HL-60 (cell line): ENCODE data around the gene JAM2.

Experiments used
- DNase-seq, 2 experiments: peaks; one replicate each; pipeline ENCODE4 v3.0.0-alpha.2; 2010 to 2020; ENCODE audit warnings: low read depth in 1 of 2, low spot score in 1 of 2
- H3K27ac ChIP-seq: fragments of 250-450 bp; sonication (Bioruptor Pico); replicated peaks from 2 replicates; pipeline ENCODE4 v1.5.1; 2020; ENCODE audit warnings: mild to moderate bottlenecking, moderate library complexity
- H3K27me3 ChIP-seq: fragments of 250-450 bp; sonication (Bioruptor Pico); 2 replicates; pipeline ENCODE4 v1.5.1; 2021; ENCODE audit warnings: mild to moderate bottlenecking, moderate library complexity; ENCODE audit not compliant: insufficient read depth, poor library complexity, severe bottlenecking
- H3K4me3 ChIP-seq: replicated peaks from 2 replicates; pipeline ENCODE4 v1.5.1; 2011; ENCODE audit warnings: mild to moderate bottlenecking, control low read depth, low read length; ENCODE audit not compliant: insufficient read depth
- CTCF ChIP-seq: IDR thresholded peaks from one replicate; pipeline ENCODE4 v1.5.1; 2011; ENCODE audit warnings: low read length, control low read depth, inconsistent platforms; ENCODE audit not compliant: insufficient read depth
- GABPA ChIP-seq: IDR thresholded peaks from 2 replicates; pipeline ENCODE4 v1.6.1; 2012; ENCODE audit warnings: low read depth
- POLR2AphosphoS5 ChIP-seq: IDR thresholded peaks from 2 replicates; pipeline ENCODE4 v1.6.1; 2012; ENCODE audit warnings: low read depth
- REST ChIP-seq: IDR thresholded peaks from 2 replicates; pipeline ENCODE4 v1.6.1; 2012; ENCODE audit warnings: low read depth; ENCODE audit not compliant: insufficient replicate concordance
- SPI1 ChIP-seq: IDR thresholded peaks from 2 replicates; pipeline ENCODE4 v1.6.1; 2012; ENCODE audit warnings: low read depth, mild to moderate bottlenecking, borderline replicate concordance

The JAM2 gene

GRCh38 chr21:25656412-25656811, 17.4 kb downstream of the JAM2 start:
- Histone ChIP-seq H3K4me3 (no peak overlapping the region), H3K27me3 (no peaks in the 10 kb centered on the region), H3K27ac (no peak overlapping the region)
- no peak for DNase-seq
- TF ChIP-seq GABPA (no peak), CTCF (no peak), SPI1 (no peak), POLR2AphosphoS5 (no peak), REST (no peak)

GRCh38 chr21:25657140-25657539, 18.1 kb downstream of the JAM2 start:
- Histone ChIP-seq H3K27ac (no peak overlapping the region), H3K27me3 (no peaks in the 10 kb centered on the region), H3K4me3 (no peak overlapping the region)
- DNase-seq = no peak
- no peak for TF ChIP-seq SPI1
- no peak for TF ChIP-seq GABPA
- no peak for TF ChIP-seq CTCF
- no peak for TF ChIP-seq POLR2AphosphoS5
- no peak for TF ChIP-seq REST

- Histone ChIP-seq H3K27ac (no peak overlapping the region), H3K4me3 (no peak overlapping the region), H3K27me3 (no peaks in the 10 kb centered on the region)
- DNase-seq = no peak
- TF ChIP-seq SPI1 (no peak), GABPA (no peak), REST (no peak), POLR2AphosphoS5 (no peak), CTCF (no peak)
Observed at GRCh38 chr21:25658427-25659035, 19.5 kb downstream of the JAM2 start.
